ENCODE results near the gene LSM14A. TPM values are rescaled to one million over a fixed set of nuclear protein-coding genes. Genes with fewer than 3 reads are reported as not detected.

Gene LSM14A
- total and polyA plus RNA-seq, 2 donors (not counting 1 experiment from before 2014, with no cell fraction given), result 82.2 to 97.8 TPM

GRCh38 chr19:34265221-34265650 is 92.9 kb downstream of the LSM14A start:
- peaks cover 17% of the 10 kb centered on the region for H3K79me2 ChIP-seq (ENCODE audit: control insufficient read depth, insufficient read depth, low read length)
- H3K4me1 ChIP-seq (ENCODE audit: control insufficient read depth, extremely low read depth, insufficient read depth, low read length), result peaks cover 15% of the 10 kb centered on the region
- no peaks in the 10 kb centered on the region for H3K27me3 ChIP-seq (ENCODE audit: control insufficient read depth, insufficient read depth, low read length)
- TF ChIP-seq, protein P1, sequence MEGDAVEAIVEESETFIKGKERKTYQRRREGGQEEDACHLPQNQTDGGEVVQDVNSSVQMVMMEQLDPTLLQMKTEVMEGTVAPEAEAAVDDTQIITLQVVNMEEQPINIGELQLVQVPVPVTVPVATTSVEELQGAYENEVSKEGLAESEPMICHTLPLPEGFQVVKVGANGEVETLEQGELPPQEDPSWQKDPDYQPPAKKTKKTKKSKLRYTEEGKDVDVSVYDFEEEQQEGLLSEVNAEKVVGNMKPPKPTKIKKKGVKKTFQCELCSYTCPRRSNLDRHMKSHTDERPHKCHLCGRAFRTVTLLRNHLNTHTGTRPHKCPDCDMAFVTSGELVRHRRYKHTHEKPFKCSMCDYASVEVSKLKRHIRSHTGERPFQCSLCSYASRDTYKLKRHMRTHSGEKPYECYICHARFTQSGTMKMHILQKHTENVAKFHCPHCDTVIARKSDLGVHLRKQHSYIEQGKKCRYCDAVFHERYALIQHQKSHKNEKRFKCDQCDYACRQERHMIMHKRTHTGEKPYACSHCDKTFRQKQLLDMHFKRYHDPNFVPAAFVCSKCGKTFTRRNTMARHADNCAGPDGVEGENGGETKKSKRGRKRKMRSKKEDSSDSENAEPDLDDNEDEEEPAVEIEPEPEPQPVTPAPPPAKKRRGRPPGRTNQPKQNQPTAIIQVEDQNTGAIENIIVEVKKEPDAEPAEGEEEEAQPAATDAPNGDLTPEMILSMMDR (conservative IDR thresholded peaks at IDR 0.05 in 1 of 2, IDR thresholded peaks at IDR 0.05 in 1 of 2; ENCODE audit: low read depth in 1 of 2, low read length in 2 of 2), result no peak
- no peak for TF ChIP-seq EZH2 (IDR thresholded peaks at IDR 0.05; ENCODE audit: low read length, missing control alignments)
- no peak overlapping the region for H3K27ac ChIP-seq (ENCODE audit: insufficient read depth, low read length)
- no peak for DNase-seq (ENCODE audit: low read depth in 2 of 2)
- H3K36me3 ChIP-seq (ENCODE audit: control insufficient read depth, insufficient read depth, low read length), result no peaks in the 10 kb centered on the region
- no peak overlapping the region for H3K9ac ChIP-seq (ENCODE audit: insufficient read depth, low read length)
- H3K9me3 ChIP-seq (ENCODE audit: control insufficient read depth, insufficient read depth, low read depth, low read length), result no peaks in the 10 kb centered on the region
- no peak overlapping the region for H2AFZ ChIP-seq (ENCODE audit: low read length)
- no peak overlapping the region for H3K4me3 ChIP-seq (replicated peaks in 1 of 4; ENCODE audit: control extremely low read depth in 1 of 4, insufficient read depth in 1 of 4, low read depth in 3 of 4, low read length in 4 of 4)
- H3K4me2 ChIP-seq (ENCODE audit: extremely low read depth, insufficient read depth, low read length), result no peak overlapping the region
- H4K20me1 ChIP-seq (ENCODE audit: control insufficient read depth, extremely low read depth, insufficient read depth, low read length), result no peaks in the 10 kb centered on the region

- Histone ChIP-seq H3K9ac (ENCODE audit: insufficient read depth, low read length) (no peak overlapping the region), H4K20me1 (ENCODE audit: control insufficient read depth, extremely low read depth, insufficient read depth, low read length) (no peaks in the 10 kb centered on the region), H3K79me2 (ENCODE audit: control insufficient read depth, insufficient read depth, low read length) (peaks cover 15% of the 10 kb centered on the region), H3K27ac (ENCODE audit: insufficient read depth, low read length) (no peak overlapping the region), H2AFZ (ENCODE audit: low read length) (no peak overlapping the region), H3K27me3 (ENCODE audit: control insufficient read depth, insufficient read depth, low read length) (no peaks in the 10 kb centered on the region), H3K4me2 (ENCODE audit: extremely low read depth, insufficient read depth, low read length) (no peak overlapping the region), H3K9me3 (ENCODE audit: control insufficient read depth, insufficient read depth, low read depth, low read length) (no peaks in the 10 kb centered on the region), H3K4me3 (replicated peaks in 1 of 4; ENCODE audit: control extremely low read depth in 1 of 4, insufficient read depth in 1 of 4, low read depth in 3 of 4, low read length in 4 of 4) (no peak overlapping the region), H3K36me3 (ENCODE audit: control insufficient read depth, insufficient read depth, low read length) (no peaks in the 10 kb centered on the region), H3K4me1 (ENCODE audit: control insufficient read depth, extremely low read depth, insufficient read depth, low read length) (peaks cover 15% of the 10 kb centered on the region)
- no peak for TF ChIP-seq EZH2 (IDR thresholded peaks at IDR 0.05; ENCODE audit: low read length, missing control alignments)
- TF ChIP-seq, protein P1 (conservative IDR thresholded peaks at IDR 0.05 in 1 of 2, IDR thresholded peaks at IDR 0.05 in 1 of 2; ENCODE audit: low read depth in 1 of 2, low read length in 2 of 2), result no peak
- DNase-seq (ENCODE audit: low read depth in 2 of 2), result no peak
These were observed 96.8 kb downstream of the LSM14A start for GRCh38 chr19:34269081-34269480.

- H3K9me3 ChIP-seq (ENCODE audit: control insufficient read depth, insufficient read depth, low read depth, low read length), result no peaks in the 10 kb centered on the region
- H2AFZ ChIP-seq (ENCODE audit: low read length), result peak overlapping the region; percentile 85
- no peaks in the 10 kb centered on the region for H3K27me3 ChIP-seq (ENCODE audit: control insufficient read depth, insufficient read depth, low read length)
- H3K9ac ChIP-seq (ENCODE audit: insufficient read depth, low read length), result no peak overlapping the region
- no peaks in the 10 kb centered on the region for H3K36me3 ChIP-seq (ENCODE audit: control insufficient read depth, insufficient read depth, low read length)
- no peaks in the 10 kb centered on the region for H4K20me1 ChIP-seq (ENCODE audit: control insufficient read depth, extremely low read depth, insufficient read depth, low read length)
- H3K4me1 ChIP-seq (ENCODE audit: control insufficient read depth, extremely low read depth, insufficient read depth, low read length), result peaks cover 18% of the 10 kb centered on the region
- no peak for DNase-seq (ENCODE audit: low read depth in 2 of 2)
- TF ChIP-seq, protein P1 (conservative IDR thresholded peaks at IDR 0.05 in 1 of 2, IDR thresholded peaks at IDR 0.05 in 1 of 2; ENCODE audit: low read depth in 1 of 2, low read length in 2 of 2), result no peak
- TF ChIP-seq EZH2 (IDR thresholded peaks at IDR 0.05; ENCODE audit: low read length, missing control alignments), result no peak
- peak overlapping the region; percentile 58 for H3K4me2 ChIP-seq (ENCODE audit: extremely low read depth, insufficient read depth, low read length)
- H3K27ac ChIP-seq (ENCODE audit: insufficient read depth, low read length), result peak overlapping the region; percentile 70
- H3K4me3 ChIP-seq (replicated peaks in 1 of 4; ENCODE audit: control extremely low read depth in 1 of 4, insufficient read depth in 1 of 4, low read depth in 3 of 4, low read length in 4 of 4), result no peak overlapping the region
- H3K79me2 ChIP-seq (ENCODE audit: control insufficient read depth, insufficient read depth, low read length), result peaks cover 14% of the 10 kb centered on the region
These were observed 97.2 kb downstream of the LSM14A start for GRCh38 chr19:34269489-34269888.
